ENCODE measurements around the gene HS6ST1.
"Not testable (repeated sequence)": the region's sequence is repeated elsewhere in the genome, so short reads cannot be mapped to it uniquely, and the experiment has no call there.

HS6ST1 gene

DNA sequence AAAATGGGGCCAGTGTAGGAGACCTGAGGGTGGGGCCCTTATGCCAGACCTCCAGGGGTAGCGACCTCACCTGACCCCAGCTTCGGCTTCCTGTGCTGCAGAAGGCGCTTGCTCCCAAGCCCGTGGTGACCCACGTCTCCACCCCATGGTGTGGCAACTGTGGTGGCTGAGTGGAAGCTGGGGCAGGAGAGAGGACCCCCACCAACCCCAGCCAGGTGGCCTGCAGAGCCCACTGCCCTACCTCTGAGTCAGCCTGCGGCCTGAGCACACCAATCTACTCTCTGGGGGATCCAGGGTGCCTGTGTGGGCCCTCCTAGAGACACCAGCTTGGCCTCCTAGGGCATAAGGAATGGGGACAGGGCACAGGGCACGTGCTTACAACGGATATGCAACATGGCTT, 52.2 kb downstream of the HS6ST1 start:
- DNase-seq, result not testable (repeated sequence)

DNA sequence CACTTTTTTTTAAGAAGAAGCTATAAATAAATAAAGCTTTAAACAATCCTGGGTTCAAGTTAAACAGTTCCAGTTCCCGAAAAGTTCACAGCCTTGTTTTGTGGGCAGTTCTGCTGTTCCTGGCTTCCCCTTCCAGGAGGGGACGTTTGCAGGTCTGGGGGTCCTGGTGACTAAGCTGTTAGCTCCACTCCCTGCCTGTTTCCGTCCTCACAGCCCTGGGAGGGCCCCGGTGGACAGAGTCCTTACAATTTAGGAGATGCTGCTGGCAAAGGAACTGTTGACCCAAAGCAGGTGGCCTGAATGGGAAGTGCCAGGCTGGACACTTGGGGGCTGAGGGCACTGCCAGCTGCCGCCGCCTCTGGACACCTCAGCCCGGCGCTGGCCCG, 53.1 kb downstream of the HS6ST1 start:
- not testable (repeated sequence) for DNase-seq

DNA sequence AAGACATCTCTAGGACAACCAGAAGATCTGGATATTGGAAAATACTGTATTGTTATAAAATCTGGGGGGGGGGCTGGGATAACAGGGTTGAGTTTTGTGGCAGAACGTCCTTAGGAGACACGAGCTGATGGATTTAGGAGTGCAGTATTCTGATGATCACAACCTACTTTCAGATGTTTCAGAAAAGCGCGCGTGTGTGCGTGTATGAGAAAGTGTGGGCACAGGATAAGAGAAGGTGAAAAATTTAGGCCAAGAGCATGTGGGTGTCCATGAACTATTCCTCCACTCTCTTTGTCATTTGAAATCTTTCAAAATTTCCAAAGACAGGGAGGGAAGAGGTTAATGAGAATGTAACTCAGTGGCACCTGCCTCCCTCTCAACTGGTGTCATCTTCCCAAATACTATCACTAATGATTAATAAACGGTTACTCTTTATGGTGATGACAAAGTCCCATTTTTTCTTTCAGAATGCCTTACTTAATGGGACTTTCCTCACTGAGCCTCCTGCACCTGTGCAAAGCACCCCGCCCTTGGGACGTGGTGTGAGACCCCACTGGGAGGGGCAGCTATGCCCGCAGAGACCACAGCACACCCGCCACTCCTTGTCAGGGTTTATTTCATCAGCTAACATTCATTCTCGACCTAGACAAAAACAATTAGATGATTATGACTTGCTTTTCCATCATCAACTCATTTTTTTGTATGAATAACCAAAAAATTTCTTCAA, 53.6 kb downstream of the HS6ST1 start:
- DNase-seq, result no peak

DNA sequence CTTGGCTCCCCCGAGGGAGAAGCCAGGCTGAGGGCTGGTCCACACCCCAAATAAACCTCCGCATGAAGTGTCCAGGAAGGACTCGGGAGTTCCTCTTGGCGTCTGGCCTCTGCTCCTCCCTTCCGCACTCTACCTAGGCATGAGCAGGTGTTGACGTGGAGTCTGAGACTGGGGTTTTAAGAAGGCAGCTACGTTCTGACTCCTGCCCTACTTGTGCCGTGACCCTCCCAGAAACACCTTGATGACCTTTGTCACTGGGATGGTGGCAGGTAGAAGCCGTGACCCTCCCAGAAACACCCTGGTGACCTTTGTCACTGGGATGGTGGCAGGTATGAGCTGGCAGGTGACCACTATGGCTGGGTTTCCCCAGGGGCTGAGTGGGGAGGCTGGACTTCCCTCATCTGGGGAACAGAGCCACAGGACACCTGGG, 54.8 kb downstream of the HS6ST1 start:
- no peak for DNase-seq

DNA sequence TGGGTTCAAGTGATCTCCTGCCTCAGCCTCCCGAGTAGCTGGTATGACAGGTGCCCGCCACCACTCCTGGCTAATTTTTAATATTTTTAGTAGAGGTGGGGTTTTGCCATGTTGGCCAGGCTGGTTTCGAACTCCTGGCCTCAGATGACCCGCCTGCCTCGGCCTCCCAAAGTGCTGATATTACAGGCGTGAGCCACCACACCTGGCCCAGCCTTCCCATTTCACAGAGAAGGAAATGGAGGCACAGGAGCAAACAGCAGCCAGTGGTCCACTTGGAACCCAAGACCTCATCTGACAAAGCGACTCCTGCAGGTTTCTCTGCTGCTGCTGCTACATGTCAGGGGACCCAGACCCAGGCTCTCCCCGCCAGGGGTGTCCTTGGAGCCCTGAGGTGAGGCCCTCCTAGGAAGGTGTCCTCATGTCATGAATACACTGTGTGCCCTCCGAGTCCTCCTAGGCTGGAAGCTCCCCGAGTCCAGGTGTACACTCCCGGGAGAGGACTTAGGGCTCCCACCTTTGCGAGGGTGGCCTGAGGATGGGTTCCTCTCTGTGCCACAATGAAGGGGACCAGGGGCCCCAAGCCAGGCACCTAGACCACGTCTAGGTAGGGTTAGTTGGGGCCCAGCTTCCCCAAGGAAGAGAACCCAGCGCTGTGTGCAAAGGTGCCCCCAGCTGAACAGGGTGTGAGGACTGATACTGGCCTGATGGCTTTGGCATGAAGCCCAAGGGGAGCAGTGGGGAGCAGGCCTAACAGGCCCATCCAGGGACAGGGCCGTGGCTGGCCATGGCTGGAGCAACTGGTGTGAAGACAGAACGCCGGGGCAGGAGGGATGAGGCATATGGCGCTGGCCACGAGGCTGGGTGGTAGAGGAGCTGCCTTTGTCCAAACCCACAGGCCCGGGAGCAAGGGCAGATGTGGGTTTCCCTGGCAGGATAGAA, 56.1 kb downstream of the HS6ST1 start:
- no peak for DNase-seq

DNA sequence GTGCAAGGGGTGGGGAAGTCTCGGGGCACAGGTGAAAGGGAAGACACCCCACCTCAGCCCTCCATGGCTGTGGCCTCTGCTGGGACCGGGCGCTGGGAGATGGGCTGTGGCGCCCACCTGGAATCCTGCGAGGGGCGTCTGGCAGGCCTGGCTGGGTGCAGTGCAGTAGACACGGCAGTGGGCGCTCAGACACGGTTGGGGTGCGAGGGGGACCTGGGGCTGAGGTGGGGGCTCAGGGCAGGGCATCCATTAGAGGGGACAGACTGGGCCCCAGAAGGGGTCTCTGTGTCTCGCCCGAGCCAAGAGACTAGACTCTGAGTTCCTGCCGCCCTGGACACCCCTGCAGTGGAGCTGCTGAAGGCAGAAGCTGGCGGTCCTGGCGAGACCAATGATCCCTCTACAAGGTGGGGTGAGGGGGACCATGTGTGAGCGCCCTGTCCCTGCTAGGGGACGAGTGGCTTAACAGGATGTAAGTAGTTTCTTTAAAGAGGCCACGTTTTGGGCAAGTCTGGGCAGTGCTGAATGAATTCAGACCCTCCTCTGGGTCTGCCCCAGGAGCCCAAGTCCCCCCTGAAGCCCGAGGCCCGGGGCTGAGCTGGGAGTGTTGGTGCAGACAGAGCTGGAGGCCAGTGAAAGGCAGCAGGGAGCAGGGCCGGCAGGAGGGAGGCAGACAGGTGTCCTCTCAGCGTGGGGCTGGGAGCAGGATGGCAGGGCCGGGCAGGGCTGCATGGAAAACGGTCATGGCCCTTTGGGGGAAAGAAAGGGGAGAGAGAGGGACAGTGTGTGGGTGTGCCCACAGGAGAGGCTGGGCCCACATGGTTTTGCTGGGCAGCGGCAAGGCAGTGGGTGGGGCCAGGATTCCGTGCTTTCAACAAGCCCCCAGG, 57.2 kb downstream of the HS6ST1 start:
- no peak for DNase-seq

DNA sequence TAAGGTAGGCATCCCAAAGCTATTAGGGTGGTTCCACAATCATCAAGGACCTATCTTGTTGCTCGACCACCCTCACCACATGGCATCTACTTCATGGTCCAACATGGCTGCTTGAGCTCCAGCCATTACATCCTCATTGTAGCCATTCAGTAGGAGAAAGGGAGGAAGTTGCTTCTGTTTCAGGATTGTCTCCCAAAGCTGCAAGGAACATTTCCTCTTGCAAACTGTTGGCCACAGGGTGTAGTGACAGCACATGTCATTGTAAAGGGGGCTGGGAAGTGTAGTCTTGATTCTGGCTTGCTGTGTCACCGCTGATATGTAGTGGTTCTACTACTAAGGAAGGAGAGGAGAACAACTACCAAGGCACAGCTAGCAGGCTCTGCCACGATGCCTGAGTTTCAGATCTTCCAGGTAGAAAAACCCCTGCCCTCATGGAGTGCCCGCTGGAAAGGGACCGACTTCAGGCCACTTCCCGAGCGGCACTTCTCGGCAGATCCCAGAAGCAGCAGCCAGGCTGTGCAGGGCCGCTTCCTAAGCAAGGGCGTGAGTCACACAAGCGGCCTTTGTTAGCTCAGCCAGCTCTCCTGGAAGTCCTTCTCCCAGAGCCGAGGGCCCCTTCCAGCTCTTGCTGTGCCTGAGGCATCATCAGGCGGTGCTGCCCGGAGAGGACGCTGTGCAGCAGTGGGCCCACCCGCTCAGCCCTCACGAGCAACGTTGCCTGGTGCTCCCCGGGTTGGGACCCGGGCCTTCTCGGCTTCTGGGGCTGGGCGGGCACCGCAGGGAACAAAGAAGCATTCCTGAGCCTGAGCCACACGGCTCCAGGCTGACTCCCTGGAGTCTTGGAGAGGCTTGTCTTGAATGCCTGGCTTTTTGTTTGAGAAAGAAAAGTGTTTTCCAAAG, 58.2 kb downstream of the HS6ST1 start:
- DNase-seq, result peak; percentile 8

DNA sequence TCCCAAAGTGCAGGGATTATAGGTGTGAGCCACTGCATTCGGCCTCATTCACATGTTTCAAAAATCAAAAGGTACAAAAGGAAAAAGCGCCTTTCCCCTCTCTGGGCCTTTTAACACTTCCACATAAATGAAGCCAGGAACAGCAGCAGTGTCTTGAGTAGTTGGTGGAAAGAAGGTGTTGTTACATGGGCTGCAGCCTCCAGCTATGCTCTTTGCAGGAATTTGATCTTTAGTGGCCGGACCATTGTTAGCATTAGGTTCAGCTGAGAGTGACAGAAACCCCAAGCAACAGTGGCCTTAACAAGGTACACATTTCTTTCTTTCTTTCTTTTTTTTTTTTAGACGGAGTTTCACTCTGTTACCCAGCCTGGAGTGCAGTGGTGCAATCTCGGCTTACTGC, 59.1 kb downstream of the HS6ST1 start:
- no peak for DNase-seq

DNA sequence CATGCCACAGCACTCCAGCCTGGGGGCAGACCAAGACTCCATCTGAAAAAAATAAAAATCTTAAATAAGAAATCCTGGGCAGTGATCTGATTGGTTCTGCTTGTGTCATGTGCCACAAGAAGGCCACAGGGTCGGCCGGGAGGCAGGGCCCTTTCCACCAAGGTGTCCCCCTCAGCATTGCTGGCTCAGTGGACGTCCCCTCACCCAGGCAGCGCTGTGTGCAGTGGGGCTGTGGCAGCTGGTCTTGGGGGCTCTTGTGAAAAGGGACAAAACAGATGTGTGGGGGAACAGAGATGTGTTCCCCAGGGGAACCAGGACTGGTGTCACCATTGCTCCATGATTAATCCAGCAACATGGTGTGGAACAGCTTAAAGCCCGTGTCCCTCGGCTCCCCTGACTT, 60.5 kb downstream of the HS6ST1 start:
- no peak for DNase-seq

DNA sequence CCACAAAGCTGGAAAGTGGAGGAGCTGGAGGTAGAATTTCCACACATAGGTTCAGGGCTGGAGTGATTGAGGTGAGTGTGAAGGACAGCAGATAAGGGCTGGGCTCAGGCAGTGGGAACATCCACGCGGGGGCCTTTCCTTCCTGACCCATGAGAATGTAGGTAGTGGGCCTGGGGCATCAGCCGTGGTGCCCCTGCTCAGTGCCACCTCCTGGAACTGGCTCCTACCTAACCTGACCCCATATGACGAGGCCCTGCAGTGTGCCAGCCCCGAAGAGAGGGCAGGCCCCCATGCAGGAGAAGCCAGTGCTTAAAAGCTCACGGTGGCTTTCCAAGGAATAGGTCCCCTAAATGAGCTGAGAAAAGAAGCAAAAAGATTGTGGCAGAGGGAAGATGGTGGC, 66.2 kb downstream of the HS6ST1 start:
- no peak for DNase-seq

DNA sequence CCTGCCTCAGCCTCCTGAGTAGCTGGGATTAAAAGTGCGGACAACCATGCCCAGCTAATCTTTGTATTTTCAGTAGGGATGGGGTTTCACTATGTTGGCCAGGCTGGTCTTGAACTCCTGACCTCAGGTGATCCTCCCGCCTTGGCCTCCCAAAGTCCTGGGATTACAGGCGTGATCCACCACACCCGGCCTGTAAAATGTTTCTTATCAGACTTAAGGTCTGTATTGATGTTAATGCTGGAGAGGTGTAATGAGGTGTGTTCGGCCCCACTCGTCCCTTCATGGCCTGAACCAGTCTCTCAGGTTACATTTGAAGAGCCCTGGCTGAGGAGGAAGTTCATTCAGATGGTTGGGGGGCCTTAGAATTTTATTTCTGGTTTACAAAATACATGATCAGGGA, 66.6 kb downstream of the HS6ST1 start:
- not testable (repeated sequence) for DNase-seq

DNA sequence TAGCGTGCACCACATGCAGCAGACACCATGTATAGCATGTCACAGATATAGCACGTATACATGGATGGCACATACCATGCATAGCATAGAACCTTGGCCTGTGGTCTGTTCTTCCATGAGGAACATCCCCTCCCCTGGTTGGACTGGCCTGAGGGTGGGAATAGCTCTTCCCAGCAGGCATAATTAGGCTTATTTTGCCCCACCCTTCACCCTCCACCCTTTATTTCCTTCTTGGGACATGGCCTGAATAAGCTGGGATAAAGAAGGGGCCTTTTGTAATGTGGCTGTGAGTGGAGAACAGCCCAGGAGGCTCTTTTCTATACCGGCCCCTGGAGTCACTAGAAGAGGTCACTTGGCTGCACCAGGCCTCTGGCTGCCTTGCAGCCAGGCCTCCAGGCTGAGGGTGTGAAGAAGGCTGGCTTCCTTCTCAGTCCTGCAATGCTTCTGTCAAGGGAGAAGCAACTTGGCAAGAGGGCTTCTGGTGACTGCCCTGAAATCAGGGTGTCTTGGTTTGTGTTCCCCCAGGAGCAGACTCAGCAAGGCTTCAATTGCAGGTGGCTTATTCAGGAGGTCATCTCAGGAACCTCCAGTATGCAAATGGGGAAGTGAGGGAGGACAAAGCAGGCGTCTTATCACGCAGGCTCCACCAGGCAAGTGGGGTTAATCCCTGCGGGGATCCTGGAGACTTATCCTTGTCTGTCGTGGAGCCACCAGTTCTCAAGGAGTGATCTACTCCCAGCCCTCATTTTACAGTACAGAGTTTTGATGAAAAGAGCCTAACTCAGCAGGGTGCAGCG, 68.2 kb downstream of the HS6ST1 start:
- DNase-seq, result no peak

DNA sequence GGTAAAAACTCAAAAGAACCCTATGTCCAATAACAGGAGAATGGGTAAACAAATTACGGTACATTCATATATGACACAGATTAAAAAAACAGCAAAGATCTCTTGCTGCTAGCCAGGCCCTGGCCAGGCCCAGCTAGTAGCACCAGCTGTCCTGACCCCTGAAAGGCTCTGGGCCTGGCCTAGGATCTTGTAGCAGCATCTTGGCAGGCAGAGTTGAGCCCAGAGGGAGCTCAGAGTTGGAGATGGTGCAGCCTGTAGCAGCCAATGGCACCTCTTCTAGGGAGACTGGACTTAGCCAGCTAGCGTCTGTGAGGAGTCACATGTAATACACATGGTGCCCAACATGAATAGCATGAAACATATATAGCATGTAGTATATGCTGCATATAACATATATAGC, 69.1 kb downstream of the HS6ST1 start:
- no peak for DNase-seq

DNA sequence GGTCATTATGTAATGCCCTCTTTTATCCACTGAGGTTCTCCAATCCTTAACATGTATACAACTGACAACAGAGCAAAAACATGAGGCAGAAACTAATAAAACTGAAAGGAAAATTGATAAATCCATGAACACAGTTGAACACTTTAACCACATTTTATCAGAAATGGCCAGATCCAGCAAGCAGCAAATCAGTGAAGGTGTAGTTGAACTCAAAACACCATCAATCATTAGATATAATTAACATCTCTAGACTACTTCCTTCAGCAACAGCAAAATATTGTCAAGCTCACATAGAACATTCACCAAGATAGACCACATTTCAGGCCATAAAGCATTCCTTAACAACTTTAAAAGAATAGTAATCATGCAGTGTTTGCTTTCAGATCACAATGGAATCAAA, 72.9 kb downstream of the HS6ST1 start:
- no peak for DNase-seq

DNA sequence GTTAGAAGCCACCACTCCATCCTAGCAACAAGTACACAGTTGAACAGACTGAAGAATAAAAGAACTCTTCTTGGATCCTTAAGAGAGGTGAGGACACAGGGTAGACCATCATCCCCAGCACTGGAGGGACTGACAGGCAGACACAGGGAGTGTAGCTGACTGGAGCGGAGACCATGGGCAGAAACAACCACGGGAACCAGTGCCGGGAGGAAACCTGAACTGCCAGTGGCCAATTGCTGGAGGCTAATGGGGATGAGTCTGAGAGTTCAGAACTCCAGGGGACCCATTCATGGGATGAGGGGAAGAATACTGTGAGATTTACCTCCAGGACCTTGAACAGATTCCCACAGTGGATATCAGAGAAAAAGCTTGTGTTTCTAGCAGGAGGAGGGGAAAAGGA, 76.8 kb downstream of the HS6ST1 start:
- no peak for DNase-seq

DNA sequence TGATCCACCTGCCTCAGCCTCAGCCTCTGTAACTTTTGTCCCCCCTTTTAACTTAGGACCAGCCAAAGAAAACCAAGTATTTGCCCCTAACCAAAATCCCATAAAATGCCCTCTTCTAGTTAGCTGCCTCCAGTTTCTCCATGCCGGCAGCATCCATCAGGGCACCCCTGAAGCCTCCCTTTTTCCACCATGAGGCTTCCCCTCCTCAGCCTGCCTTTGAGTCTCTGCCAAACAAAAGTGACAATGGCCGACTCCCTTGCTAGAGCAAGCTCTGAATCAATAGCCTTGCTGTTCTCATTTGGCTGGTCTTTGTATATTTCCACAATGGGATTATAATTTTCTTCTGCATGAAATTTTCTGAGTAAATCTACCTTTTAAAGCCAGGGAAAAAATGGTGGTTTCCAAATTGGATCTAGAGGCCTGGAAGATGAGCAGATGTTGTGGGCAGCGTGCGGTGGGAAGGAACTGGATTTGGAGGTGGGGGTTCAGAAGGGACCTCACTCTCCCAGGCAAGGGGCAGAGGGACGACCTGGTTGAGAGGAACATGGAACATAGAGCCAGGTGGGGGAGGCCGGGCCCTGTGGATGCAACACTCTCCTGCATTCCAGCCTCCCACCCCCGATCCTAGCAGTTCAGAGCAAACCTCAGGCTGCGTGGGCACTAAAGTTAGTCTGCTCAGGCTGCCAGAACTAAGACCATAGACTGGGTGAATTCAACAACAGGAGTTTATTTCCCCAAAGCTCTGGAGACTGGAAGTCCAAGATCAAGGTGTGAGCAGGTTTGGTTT, 80.6 kb downstream of the HS6ST1 start:
- no peak for DNase-seq

DNA sequence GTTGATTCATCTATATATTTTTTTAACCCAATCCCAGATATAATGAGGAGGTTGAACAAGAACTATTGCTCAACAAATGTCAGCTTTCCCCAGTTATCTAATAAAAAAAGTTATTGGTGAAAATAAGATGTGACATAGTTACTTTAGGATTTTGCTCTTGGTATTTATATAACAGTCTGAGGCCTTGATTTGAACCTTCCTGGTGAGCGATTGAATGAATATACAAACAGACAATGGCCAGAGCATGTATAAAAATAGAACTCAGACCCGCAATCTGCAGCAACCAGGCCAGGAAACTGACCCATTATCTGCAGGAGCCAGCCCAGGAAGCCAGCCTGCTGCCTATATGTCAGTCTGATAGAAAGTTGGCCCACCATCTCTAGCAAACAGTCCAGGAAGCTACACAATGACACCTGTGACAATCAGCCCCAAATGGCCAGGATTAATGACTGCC, 81.6 kb downstream of the HS6ST1 start:
- no peak for DNase-seq

DNA sequence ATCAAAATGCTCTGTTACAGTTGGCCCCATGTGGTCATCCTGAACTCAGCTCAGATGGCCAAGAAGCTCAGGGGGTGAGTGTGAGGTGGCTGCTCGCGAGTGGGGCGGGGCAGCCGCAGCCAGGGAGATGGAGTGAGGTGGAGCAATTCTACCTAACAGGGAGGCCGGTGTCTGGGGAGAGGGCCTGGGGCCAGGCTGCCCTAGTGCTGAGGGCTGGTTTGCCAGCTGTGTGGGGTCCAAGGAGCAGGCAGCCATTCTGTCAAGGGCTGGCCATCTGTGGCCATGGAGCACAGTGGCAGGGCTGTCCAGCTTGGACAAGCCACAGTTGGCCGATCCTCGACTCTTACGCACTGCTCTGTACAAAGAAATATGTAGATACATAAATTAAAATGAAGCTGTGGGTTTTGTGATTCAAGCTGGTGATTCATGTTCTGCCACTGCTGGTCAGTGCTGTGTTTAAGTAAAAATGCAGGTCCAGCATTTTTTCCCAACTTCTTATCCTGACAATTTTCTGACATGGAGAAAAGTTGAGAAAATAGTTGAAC, 82.1 kb downstream of the HS6ST1 start:
- no peak for DNase-seq

DNA sequence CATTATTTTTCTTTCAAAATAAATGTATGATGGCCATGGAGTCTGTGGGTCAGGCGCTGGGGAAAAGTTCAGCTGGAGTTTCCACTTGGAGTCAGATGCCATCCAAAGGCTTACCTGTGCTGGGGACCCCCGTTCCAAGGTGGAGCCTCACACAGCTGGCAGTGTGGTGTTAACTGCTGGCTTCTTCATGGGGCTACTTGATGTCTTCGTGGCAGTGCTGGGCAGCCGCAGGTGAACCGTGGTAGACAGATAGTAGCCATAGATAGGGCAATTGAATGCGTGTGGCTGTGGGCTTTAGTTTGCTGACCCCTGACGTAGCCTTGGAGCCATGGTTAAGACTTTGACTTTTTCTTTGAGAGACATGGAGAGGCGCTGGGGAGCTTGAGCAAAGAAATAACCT, 83.1 kb downstream of the HS6ST1 start:
- DNase-seq, result no peak

DNA sequence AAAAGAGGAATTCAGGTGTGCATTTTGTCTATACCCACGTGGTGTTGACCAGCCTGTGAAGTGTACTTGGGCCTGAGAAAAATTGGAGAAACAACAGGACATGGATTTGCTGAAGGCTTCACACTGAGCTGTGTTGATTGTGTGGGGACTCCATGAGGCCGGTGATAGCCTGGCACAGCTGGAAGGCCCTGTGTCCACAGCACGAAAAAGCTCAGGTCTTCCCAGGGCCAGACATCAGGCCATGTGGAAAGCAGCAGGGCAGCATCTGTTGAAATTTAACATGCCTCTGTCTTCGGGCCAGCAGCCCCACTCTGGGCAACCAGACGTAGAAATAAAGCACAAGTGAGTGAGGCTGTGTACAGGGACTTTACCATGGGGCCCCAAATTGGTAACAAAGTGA, 84.1 kb downstream of the HS6ST1 start:
- no peak for DNase-seq
